Activated CD4-positive, alpha-beta T cell treated with anti-CD3 and anti-CD28 coated beads, Interleukin-2, amount 10 ng/mL, durations not matched to agents 7 days and 5 days (primary cell): ENCODE data around the gene PRX. TPM values are rescaled to one million over a fixed set of nuclear protein-coding genes. Genes with fewer than 3 reads are reported as not detected.

ENCODE experiments used
- CTCF ChIA-PET: fragments of 350-600 bp; sonication (Branson Sonifier 250); formaldehyde crosslinking; loops from one replicate; lab custom pipeline; 2021; ENCODE audit warnings: antibody characterized with exemption; lab: Charles Lee
- POLR2A ChIA-PET: fragments of 350-600 bp; sonication (Branson Sonifier 250); formaldehyde crosslinking; loops from one replicate; lab custom pipeline; 2021; ENCODE audit warnings: antibody characterized with exemption; lab: Charles Lee
- DNase-seq: peaks from one replicate; pipeline ENCODE4 v3.0.0-alpha.2; 2020
- H3K27ac Mint-ChIP-seq: one replicate; pipeline ENCODE4 v1.8.0; 2021; ENCODE audit warnings: mild to moderate bottlenecking, moderate library complexity, mixed read lengths
- H3K27me3 Mint-ChIP-seq: one replicate; pipeline ENCODE4 v1.8.0; 2021; ENCODE audit warnings: mixed read lengths
- H3K36me3 Mint-ChIP-seq: one replicate; pipeline ENCODE4 v1.8.0; 2021; ENCODE audit warnings: low read depth, mixed read lengths
- H3K4me1 Mint-ChIP-seq: one replicate; pipeline ENCODE4 v1.8.0; 2021; ENCODE audit warnings: mixed read lengths
- H3K4me3 Mint-ChIP-seq: one replicate; pipeline ENCODE4 v1.8.0; 2021; ENCODE audit warnings: mild to moderate bottlenecking, moderate library complexity, mixed read lengths
- H3K9me3 Mint-ChIP-seq: one replicate; pipeline ENCODE4 v1.8.0; 2021; ENCODE audit warnings: mixed read lengths
- total RNA-seq, 2 experiments: library from RNA; stranded (reverse); gene quantifications; one replicate each; pipeline ENCODE4 v1.2.3, GENCODE V29; 2021

Gene PRX
- total RNA-seq, 2 experiments from 2014 or later = 0.75 to 0.94 TPM

GRCh38 chr19:40360708-40361241 is 52.4 kb downstream of the PRX start:
- H3K27me3 Mint-ChIP-seq = no peaks in the 10 kb centered on the region
- ChIA-PET CTCF (interaction anchor here (0.6 kb wide), 1 partner anchor 45 kb away, joined by 3 read pairs; no protein-coding TSS in a partner anchor), POLR2A (no interaction called here)
- no peaks in the 10 kb centered on the region for H3K36me3 Mint-ChIP-seq
- H3K4me3 Mint-ChIP-seq = no peak overlapping the region
- H3K27ac Mint-ChIP-seq = no peak overlapping the region
- H3K4me1 Mint-ChIP-seq = peaks cover 32% of the 10 kb centered on the region
- no peak for DNase-seq
- no peaks in the 10 kb centered on the region for H3K9me3 Mint-ChIP-seq

GRCh38 chr19:40360020-40360707 is 53.0 kb downstream of the PRX start:
- ChIA-PET CTCF (interaction anchor here (0.6 kb wide), 1 partner anchor 44 kb away, joined by 3 read pairs; no protein-coding TSS in a partner anchor), POLR2A (no interaction called here)
- peaks cover 28% of the 10 kb centered on the region for H3K4me1 Mint-ChIP-seq
- H3K4me3 Mint-ChIP-seq = no peak overlapping the region
- DNase-seq = no peak
- H3K36me3 Mint-ChIP-seq = no peaks in the 10 kb centered on the region
- H3K9me3 Mint-ChIP-seq = no peaks in the 10 kb centered on the region
- H3K27me3 Mint-ChIP-seq = no peaks in the 10 kb centered on the region
- no peak overlapping the region for H3K27ac Mint-ChIP-seq

- no peaks in the 10 kb centered on the region for H3K36me3 Mint-ChIP-seq
- H3K4me1 Mint-ChIP-seq = peaks cover 22% of the 10 kb centered on the region
- H3K9me3 Mint-ChIP-seq = no peaks in the 10 kb centered on the region
- no peak overlapping the region for H3K4me3 Mint-ChIP-seq
- ChIA-PET POLR2A (no interaction called here), CTCF (no interaction called here)
- H3K27ac Mint-ChIP-seq = no peak overlapping the region
- H3K27me3 Mint-ChIP-seq = no peaks in the 10 kb centered on the region
- no peak for DNase-seq
Measured at GRCh38 chr19:40358773-40359172, 54.4 kb downstream of the PRX start.

GRCh38 chr19:40357640-40358039 is 55.5 kb downstream of the PRX start:
- POLR2A ChIA-PET = no interaction called here
- Mint-ChIP-seq H3K4me1 (peaks cover 11% of the 10 kb centered on the region), H3K9me3 (no peaks in the 10 kb centered on the region), H3K27me3 (no peaks in the 10 kb centered on the region), H3K36me3 (no peaks in the 10 kb centered on the region), H3K4me3 (no peak overlapping the region), H3K27ac (no peak overlapping the region)
- CTCF ChIA-PET = no interaction called here
- DNase-seq = no peak

GRCh38 chr19:40356681-40357595 is 56.2 kb downstream of the PRX start:
- Mint-ChIP-seq H3K27ac (no peak overlapping the region), H3K36me3 (no peaks in the 10 kb centered on the region), H3K9me3 (no peaks in the 10 kb centered on the region), H3K4me1 (peaks cover 9% of the 10 kb centered on the region), H3K27me3 (no peaks in the 10 kb centered on the region), H3K4me3 (no peak overlapping the region)
- no peak for DNase-seq
- POLR2A ChIA-PET = no interaction called here
- CTCF ChIA-PET = interaction anchor here (0.5 kb wide), 1 partner anchor 846 kb away, joined by 5 read pairs; no protein-coding TSS in a partner anchor

GRCh38 chr19:40355975-40356680 is 57.0 kb downstream of the PRX start:
- H3K27me3 Mint-ChIP-seq = no peaks in the 10 kb centered on the region
- ChIA-PET CTCF (interaction anchor here (0.5 kb wide), 1 partner anchor 847 kb away, joined by 5 read pairs; no protein-coding TSS in a partner anchor), POLR2A (no interaction called here)
- no peak for DNase-seq
- peak overlapping the region; percentile 14 for H3K27ac Mint-ChIP-seq
- H3K4me3 Mint-ChIP-seq = no peak overlapping the region
- H3K9me3 Mint-ChIP-seq = no peaks in the 10 kb centered on the region
- H3K36me3 Mint-ChIP-seq = no peaks in the 10 kb centered on the region
- peaks cover 14% of the 10 kb centered on the region for H3K4me1 Mint-ChIP-seq

- ChIA-PET CTCF (interaction anchor here (0.6 to 1.2 kb wide), 4 partner anchors 17 to 89 kb away, joined by 3 to 4 read pairs (median 3); no protein-coding TSS in a partner anchor), POLR2A (interaction anchor here (0.6 to 0.7 kb wide), 2 partner anchors 227 to 1597 kb away, joined by 4 read pairs; no protein-coding TSS in a partner anchor)
- Mint-ChIP-seq H3K4me1 (peaks cover 41% of the 10 kb centered on the region), H3K9me3 (no peaks in the 10 kb centered on the region), H3K36me3 (no peaks in the 10 kb centered on the region), H3K4me3 (peak overlapping the region; percentile 91), H3K27ac (peak overlapping the region; percentile 93), H3K27me3 (no peaks in the 10 kb centered on the region)
- DNase-seq = peak; percentile 18
Measured at GRCh38 chr19:40348961-40349507, 64.1 kb downstream of the PRX start.

GRCh38 chr19:40348125-40348913 is 64.9 kb downstream of the PRX start, which contains the start of the genes C19orf47 and PLD3:
C19orf47 (minus strand) TSS chr19:40348397; CDS start chr19:40341857, 6,540 bp downstream.
PLD3 (plus strand) TSS chr19:40348695; CDS start chr19:40366484, 17,789 bp downstream.
- Mint-ChIP-seq H3K27me3 (no peaks in the 10 kb centered on the region), H3K4me1 (peaks cover 41% of the 10 kb centered on the region), H3K9me3 (no peaks in the 10 kb centered on the region), H3K36me3 (no peaks in the 10 kb centered on the region), H3K27ac (peak within 1 kb of the TSS; percentile 93), H3K4me3 (peak within 1 kb of the TSS; percentile 91)
- DNase-seq = peak; percentile 99
- CTCF ChIA-PET = interaction anchor here (0.6 to 1.2 kb wide), 5 partner anchors 17 to 90 kb away, joined by 3 to 4 read pairs (median 3); no protein-coding TSS in a partner anchor
- POLR2A ChIA-PET = interaction anchor here (0.6 to 0.7 kb wide), 2 partner anchors 228 to 1598 kb away, joined by 4 read pairs; no protein-coding TSS in a partner anchor

- H3K27me3 Mint-ChIP-seq = no peaks in the 10 kb centered on the region
- peaks cover 32% of the 10 kb centered on the region for H3K4me1 Mint-ChIP-seq
- H3K36me3 Mint-ChIP-seq = peaks cover 5% of the 10 kb centered on the region
- no peaks in the 10 kb centered on the region for H3K9me3 Mint-ChIP-seq
- no peak overlapping the region for H3K27ac Mint-ChIP-seq
- CTCF ChIA-PET = no interaction called here
- no peak overlapping the region for H3K4me3 Mint-ChIP-seq
- DNase-seq = no peak
- POLR2A ChIA-PET = no interaction called here
Measured at GRCh38 chr19:40344422-40344821, 68.8 kb downstream of the PRX start.
